CD4-positive, alpha-beta T cell (primary cell): Measurements from ENCODE around the gene NUP188. TPM values are rescaled to one million over a fixed set of nuclear protein-coding genes. Genes with fewer than 3 reads are reported as not detected.

ENCODE experiments used
- ATAC-seq: fragments of 200-7000 bp; cut with Tn5 transposase; one replicate; pipeline ENCODE4 v1.10.0; 2022; ENCODE audit warnings: mild to moderate bottlenecking; ENCODE audit not compliant: poor library complexity
- CTCF ChIA-PET: fragments of 350-600 bp; sonication (Branson Sonifier 250); formaldehyde crosslinking; loops from one replicate; lab custom pipeline; 2021; ENCODE audit warnings: antibody characterized with exemption, inconsistent platforms; lab: Charles Lee
- POLR2A ChIA-PET: fragments of 350-600 bp; sonication (Branson Sonifier 250); formaldehyde crosslinking; loops from one replicate; lab custom pipeline; 2021; ENCODE audit warnings: antibody characterized with exemption, inconsistent platforms; lab: Charles Lee
- DNase-seq, 14 experiments: peaks; one replicate each; pipeline ENCODE4 v3.0.0-alpha.2; 2013 to 2020; ENCODE audit warnings: mixed read lengths in 2 of 14
- H3K27ac ChIP-seq, 2 donors: one replicate each; pipeline versions ENCODE4 v1.5.1 to v1.7.0; 2013; ENCODE audit warnings: low read length in 2 of 2, low read depth in 1 of 2, mild to moderate bottlenecking in 1 of 2
- H3K27me3 ChIP-seq, 2 experiments: 1 replicate in 1 of 2; 2 replicates in 1 of 2; pipeline versions ENCODE4 v1.6.1 to v1.7.0; 2013; ENCODE audit warnings: low read length in 2 of 2, control low read depth in 1 of 2, mild to moderate bottlenecking in 1 of 2, moderate library complexity in 1 of 2; ENCODE audit not compliant: insufficient read depth in 2 of 2, control insufficient read depth in 1 of 2
- H3K36me3 ChIP-seq: one replicate; pipeline ENCODE4 v1.6.1; 2013; ENCODE audit warnings: low read length, control low read depth; ENCODE audit not compliant: insufficient read depth
- H3K4me1 ChIP-seq: one replicate; pipeline ENCODE4 v1.6.1; 2013; ENCODE audit warnings: low read length, control low read depth; ENCODE audit not compliant: insufficient read depth
- H3K4me3 ChIP-seq: one replicate; pipeline ENCODE4 v1.5.1; 2013; ENCODE audit warnings: mild to moderate bottlenecking, low read length, moderate library complexity
- H3K9me3 ChIP-seq, 2 experiments: 1 replicate in 1 of 2; 2 replicates in 1 of 2; pipeline versions ENCODE4 v1.6.1 to v1.7.0; 2013; ENCODE audit warnings: low read length in 2 of 2, mild to moderate bottlenecking in 2 of 2, control low read depth in 1 of 2, moderate library complexity in 1 of 2; ENCODE audit not compliant: control insufficient read depth in 1 of 2, insufficient read depth in 1 of 2
- H3K27ac Mint-ChIP-seq: one replicate; pipeline ENCODE4 v1.8.0; 2020; ENCODE audit warnings: mixed read lengths
- H3K27me3 Mint-ChIP-seq: one replicate; pipeline ENCODE4 v1.8.0; 2021; ENCODE audit warnings: mixed read lengths
- H3K36me3 Mint-ChIP-seq: one replicate; pipeline ENCODE4 v1.8.0; 2021; ENCODE audit warnings: low read depth, mixed read lengths
- H3K4me1 Mint-ChIP-seq: one replicate; pipeline ENCODE4 v1.8.0; 2021; ENCODE audit warnings: low read depth, mixed read lengths
- H3K4me3 Mint-ChIP-seq: one replicate; pipeline ENCODE4 v1.8.0; 2020; ENCODE audit warnings: mild to moderate bottlenecking, mixed read lengths
- H3K9me3 Mint-ChIP-seq: one replicate; pipeline ENCODE4 v1.8.0; 2020; ENCODE audit warnings: mixed read lengths
- intact Hi-C, 2 experiments: fragments of 100-400 bp; cut with DNase I in 1 of 2; cut with micrococcal nuclease in 1 of 2; formaldehyde crosslinking; loops; one replicate each; pipeline versions ENCODE4 v1.15.1 to v1.9.0; 2023 to 2025; cut with DNase I, micrococcal nuclease
- total RNA-seq, 174 experiments: library from RNA in 2 of 174; stranded (reverse) in 2 of 174; gene quantifications; one replicate each; pipeline ENCODE4 v1.2.3 and lab custom pipeline; 2021 to 2026
- TF ChIP-seq, protein P1 (sequence below): fragments of 200-600 bp; IDR thresholded peaks from one replicate; pipeline ENCODE4 v1.8.0; 2022; ENCODE audit warnings: antibody characterized with exemption, mild to moderate bottlenecking

Gene NUP188
- total RNA-seq, 2 experiments from 2014 or later: 43.0 to 43.9 TPM

DNA sequence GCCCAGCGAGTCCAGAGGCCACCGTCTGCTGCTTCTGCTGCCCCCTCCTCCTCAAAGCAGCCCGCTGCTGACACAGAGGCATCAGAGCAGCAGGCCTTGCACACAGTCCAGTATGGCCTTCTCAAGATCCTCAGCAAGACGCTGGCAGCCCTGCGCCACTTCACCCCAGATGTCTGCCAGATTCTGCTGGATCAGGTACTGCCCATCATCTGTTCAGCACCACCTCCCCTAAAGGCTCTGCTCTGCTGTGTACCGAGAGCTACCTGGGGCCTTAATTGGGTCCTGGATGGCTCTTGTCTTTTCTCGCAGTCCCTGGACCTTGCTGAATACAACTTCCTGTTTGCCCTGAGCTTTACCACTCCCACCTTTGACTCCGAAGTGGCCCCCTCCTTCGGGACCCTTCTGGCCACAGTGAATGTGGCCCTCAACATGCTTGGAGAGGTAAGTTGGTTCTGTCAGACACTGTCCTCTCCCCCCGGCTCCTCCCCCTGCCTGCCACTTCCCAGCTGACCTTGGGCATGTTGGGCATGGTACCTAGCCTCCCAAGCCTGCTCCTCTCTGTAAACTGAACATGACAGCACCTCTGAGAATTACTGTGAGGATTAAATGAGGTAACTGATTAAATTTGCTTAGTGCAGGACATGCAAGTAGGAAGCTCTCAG lies 58.0 kb downstream of the NUP188 start:
- no peaks in the 10 kb centered on the region for H3K9me3 ChIP-seq
- DNase-seq: no peak
- intact Hi-C loops: no loop called here
- H3K4me3 ChIP-seq: no peak overlapping the region
- POLR2A ChIA-PET: no interaction called here
- Mint-ChIP-seq H3K4me3 (no peak overlapping the region), H3K9me3 (no peaks in the 10 kb centered on the region), H3K36me3 (peaks cover 62% of the 10 kb centered on the region), H3K27ac (no peak overlapping the region), H3K4me1 (no peaks in the 10 kb centered on the region), H3K27me3 (no peaks in the 10 kb centered on the region)
- H3K36me3 ChIP-seq: peaks cover 76% of the 10 kb centered on the region
- H3K27ac ChIP-seq: no peak overlapping the region
- H3K27me3 ChIP-seq: no peaks in the 10 kb centered on the region
- TF ChIP-seq, protein P1, sequence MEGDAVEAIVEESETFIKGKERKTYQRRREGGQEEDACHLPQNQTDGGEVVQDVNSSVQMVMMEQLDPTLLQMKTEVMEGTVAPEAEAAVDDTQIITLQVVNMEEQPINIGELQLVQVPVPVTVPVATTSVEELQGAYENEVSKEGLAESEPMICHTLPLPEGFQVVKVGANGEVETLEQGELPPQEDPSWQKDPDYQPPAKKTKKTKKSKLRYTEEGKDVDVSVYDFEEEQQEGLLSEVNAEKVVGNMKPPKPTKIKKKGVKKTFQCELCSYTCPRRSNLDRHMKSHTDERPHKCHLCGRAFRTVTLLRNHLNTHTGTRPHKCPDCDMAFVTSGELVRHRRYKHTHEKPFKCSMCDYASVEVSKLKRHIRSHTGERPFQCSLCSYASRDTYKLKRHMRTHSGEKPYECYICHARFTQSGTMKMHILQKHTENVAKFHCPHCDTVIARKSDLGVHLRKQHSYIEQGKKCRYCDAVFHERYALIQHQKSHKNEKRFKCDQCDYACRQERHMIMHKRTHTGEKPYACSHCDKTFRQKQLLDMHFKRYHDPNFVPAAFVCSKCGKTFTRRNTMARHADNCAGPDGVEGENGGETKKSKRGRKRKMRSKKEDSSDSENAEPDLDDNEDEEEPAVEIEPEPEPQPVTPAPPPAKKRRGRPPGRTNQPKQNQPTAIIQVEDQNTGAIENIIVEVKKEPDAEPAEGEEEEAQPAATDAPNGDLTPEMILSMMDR: no peak
- CTCF ChIA-PET: interaction anchor here (0.6 kb wide), 1 partner anchor 31 kb away, joined by 3 read pairs; no protein-coding TSS in a partner anchor
- peaks cover 4% of the 10 kb centered on the region for H3K4me1 ChIP-seq
- no peak for ATAC-seq

DNA sequence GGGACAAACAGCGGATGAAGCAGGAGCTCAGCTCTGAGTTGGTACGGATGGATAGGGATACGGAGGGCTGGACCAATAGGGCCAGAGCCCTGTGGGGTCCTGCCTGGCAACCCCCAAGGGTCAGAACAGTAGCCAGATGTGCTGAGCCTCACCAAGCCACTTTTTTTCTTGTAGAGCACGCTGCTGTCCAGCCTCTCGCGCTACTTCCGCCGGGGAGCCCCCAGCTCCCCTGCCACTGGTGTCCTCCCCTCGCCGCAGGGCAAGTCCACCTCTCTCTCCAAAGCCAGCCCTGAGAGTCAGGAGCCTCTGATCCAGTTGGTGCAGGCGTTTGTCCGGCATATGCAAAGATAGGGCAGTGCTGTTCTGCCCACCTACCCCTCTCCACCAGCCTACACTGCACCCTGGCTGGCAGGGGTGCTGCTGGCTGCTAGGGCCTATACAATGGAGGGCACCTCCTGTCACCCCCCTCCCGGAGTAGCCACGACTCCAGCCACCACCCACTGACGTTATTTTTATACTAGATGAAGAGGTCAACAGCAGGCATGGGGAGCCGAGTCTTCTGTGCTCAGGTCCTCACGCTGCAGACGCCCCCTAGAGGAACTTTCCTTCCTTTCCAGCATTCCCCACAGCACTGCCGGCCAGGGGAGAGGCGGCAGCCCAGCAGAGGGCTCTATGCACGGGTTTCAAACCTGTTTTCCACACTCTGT lies 59.0 kb downstream of the NUP188 start:
- POLR2A ChIA-PET: interaction anchor here (0.6 kb wide), 1 partner anchor 1618 kb away, joined by 4 read pairs; no protein-coding TSS in a partner anchor
- no peaks in the 10 kb centered on the region for H3K27me3 Mint-ChIP-seq

DNA sequence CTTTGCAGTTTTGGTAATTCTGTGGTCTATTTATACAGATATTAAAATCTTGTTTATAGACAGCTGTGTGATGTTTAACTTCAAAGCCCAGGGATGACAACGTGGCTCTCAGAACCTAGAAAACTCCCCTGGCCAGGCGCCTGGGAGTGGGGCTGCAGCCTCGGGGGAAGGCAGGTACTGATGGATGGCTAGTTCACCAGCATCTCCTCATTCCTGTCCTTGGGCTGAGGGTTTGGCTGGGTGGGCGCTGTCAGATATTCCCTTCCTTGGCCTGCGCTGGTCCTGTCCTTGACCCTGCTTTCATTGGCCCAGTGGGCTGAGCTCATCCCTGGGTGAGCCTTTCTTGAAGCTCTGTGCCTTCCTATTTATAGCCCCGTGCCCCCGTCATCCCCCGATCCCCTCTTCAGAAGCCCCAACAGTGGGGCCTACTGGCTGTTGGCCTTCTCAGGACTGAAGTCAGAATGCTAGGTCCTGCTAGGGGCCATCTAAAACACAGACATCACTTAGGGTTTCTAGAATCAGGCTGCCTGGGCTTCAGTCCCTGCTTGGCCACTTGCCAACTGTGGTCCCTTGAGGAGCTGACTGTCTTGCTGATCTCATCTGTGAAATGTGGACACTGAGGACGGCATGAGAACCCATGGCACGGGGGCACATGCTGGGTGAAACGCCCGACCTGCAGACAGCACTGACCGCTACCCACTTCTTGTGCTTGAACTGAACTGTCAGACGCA lies 59.7 kb downstream of the NUP188 start:
- Mint-ChIP-seq H3K27ac (peak overlapping the region; percentile 31), H3K27me3 (no peaks in the 10 kb centered on the region), H3K4me3 (no peak overlapping the region), H3K36me3 (peaks cover 59% of the 10 kb centered on the region), H3K4me1 (no peaks in the 10 kb centered on the region), H3K9me3 (no peaks in the 10 kb centered on the region)
- no peak overlapping the region for H3K27ac ChIP-seq
- DNase-seq (no peak), ATAC-seq (no peak)
- POLR2A ChIA-PET: interaction anchor here (0.6 kb wide), 1 partner anchor 1619 kb away, joined by 4 read pairs; no protein-coding TSS in a partner anchor
- H3K4me3 ChIP-seq: no peak overlapping the region
- TF ChIP-seq, protein P1: no peak
- H3K36me3 ChIP-seq: peaks cover 78% of the 10 kb centered on the region
- peaks cover 4% of the 10 kb centered on the region for H3K4me1 ChIP-seq
- CTCF ChIA-PET: interaction anchor here (0.5 kb wide), 1 partner anchor 164 kb away, joined by 3 read pairs; no protein-coding TSS in a partner anchor
- intact Hi-C loops: no loop called here
- H3K9me3 ChIP-seq: no peaks in the 10 kb centered on the region
- no peaks in the 10 kb centered on the region for H3K27me3 ChIP-seq

More for the DNA sequence above, 59.0 kb downstream of the NUP188 start:
- Mint-ChIP-seq H3K27ac (peak overlapping the region; percentile 31), H3K9me3 (no peaks in the 10 kb centered on the region), H3K4me3 (no peak overlapping the region), H3K36me3 (peaks cover 59% of the 10 kb centered on the region), H3K4me1 (no peaks in the 10 kb centered on the region)
- no peaks in the 10 kb centered on the region for H3K9me3 ChIP-seq
- no peak overlapping the region for H3K4me3 ChIP-seq
- peaks cover 79% of the 10 kb centered on the region for H3K36me3 ChIP-seq
- peaks cover 4% of the 10 kb centered on the region for H3K4me1 ChIP-seq
- H3K27me3 ChIP-seq: no peaks in the 10 kb centered on the region
- peak in 13 of 14 experiments; percentile 17 to 74 (median 43) for DNase-seq
- intact Hi-C loops: no loop called here
- no peak overlapping the region for H3K27ac ChIP-seq
- TF ChIP-seq, protein P1: peak; percentile 77
- CTCF ChIA-PET: no interaction called here
- ATAC-seq: peak; percentile 84
